Common myeloid progenitor, CD34-positive (primary cell): ENCODE results near the gene YPEL3.

ENCODE experiments used
- CTCF ChIA-PET: fragments of 350-600 bp; sonication (Branson Sonifier 250); formaldehyde crosslinking; loops from one replicate; lab custom pipeline; 2021; ENCODE audit warnings: antibody characterized with exemption; lab: Charles Lee
- POLR2A ChIA-PET: fragments of 350-600 bp; sonication (Branson Sonifier 250); formaldehyde crosslinking; loops from one replicate; lab custom pipeline; 2021; ENCODE audit warnings: antibody characterized with exemption; lab: Charles Lee
- DNase-seq, 3 donors: peaks; one replicate each; pipeline versions ENCODE4 v3.0.0 to v3.0.0-alpha.2; 2013
- H3K27ac ChIP-seq, 2 experiments: 1 replicate in 1 of 2; 2 replicates in 1 of 2; pipeline ENCODE4 v1.7.0; 2013; ENCODE audit warnings: inconsistent platforms in 2 of 2, low read length in 2 of 2, mild to moderate bottlenecking in 2 of 2, low read depth in 1 of 2, moderate library complexity in 1 of 2; ENCODE audit not compliant: severe bottlenecking in 2 of 2, insufficient read depth in 1 of 2, poor library complexity in 1 of 2
- H3K27me3 ChIP-seq, 5 experiments: replicated peaks in 2 of 5; 1 replicate in 3 of 5; 2 replicates in 2 of 5; pipeline versions ENCODE4 v1.6.1 to v1.7.0; 2013; ENCODE audit warnings: low read length in 4 of 5, mild to moderate bottlenecking in 2 of 5, moderate library complexity in 2 of 5, inconsistent platforms in 1 of 5; ENCODE audit not compliant: insufficient read depth in 5 of 5, control insufficient read depth in 4 of 5
- H3K36me3 ChIP-seq, 4 experiments: 1 replicate in 2 of 4; 2 replicates in 2 of 4; pipeline versions ENCODE4 v1.6.1 to v1.7.0; 2013; ENCODE audit warnings: low read length in 3 of 4, control low read depth in 1 of 4, mild to moderate bottlenecking in 1 of 4; ENCODE audit not compliant: control insufficient read depth in 4 of 4, insufficient read depth in 4 of 4
- H3K4me1 ChIP-seq, 4 experiments: 1 replicate in 3 of 4; 2 replicates in 1 of 4; pipeline versions ENCODE4 v1.6.1 to v1.7.1; 2013; ENCODE audit warnings: low read length in 3 of 4, mild to moderate bottlenecking in 3 of 4, control low read depth in 1 of 4, inconsistent platforms in 1 of 4, moderate library complexity in 1 of 4; ENCODE audit not compliant: control insufficient read depth in 4 of 4, insufficient read depth in 4 of 4; ENCODE audit errors: control extremely low read depth in 1 of 4
- H3K4me3 ChIP-seq, 7 experiments: 1 replicate in 4 of 7; 2 replicates in 3 of 7; pipeline versions ENCODE4 v1.5.1 to v1.7.0; 2013; ENCODE audit warnings: mild to moderate bottlenecking in 7 of 7, low read length in 6 of 7, moderate library complexity in 6 of 7, inconsistent platforms in 2 of 7, low read depth in 2 of 7, control low read depth in 1 of 7; ENCODE audit not compliant: insufficient read depth in 4 of 7, control insufficient read depth in 1 of 7; ENCODE audit errors: extremely low read depth in 1 of 7
- H3K9me3 ChIP-seq, 5 experiments: 1 replicate in 4 of 5; 2 replicates in 1 of 5; pipeline versions ENCODE4 v1.6.1 to v1.7.1; 2013; ENCODE audit warnings: low read length in 4 of 5, mild to moderate bottlenecking in 2 of 5, inconsistent platforms in 1 of 5, low read depth in 1 of 5, moderate library complexity in 1 of 5; ENCODE audit not compliant: control insufficient read depth in 4 of 5, insufficient read depth in 2 of 5; ENCODE audit errors: control extremely low read depth in 1 of 5
- WGBS: methylation state at CpG from one replicate; pipeline ENCODE4 v1.1.5; 2013; ENCODE audit not compliant: insufficient coverage; 5-methylcytosine and 5-hydroxymethylcytosine counted together

Gene YPEL3

DNA sequence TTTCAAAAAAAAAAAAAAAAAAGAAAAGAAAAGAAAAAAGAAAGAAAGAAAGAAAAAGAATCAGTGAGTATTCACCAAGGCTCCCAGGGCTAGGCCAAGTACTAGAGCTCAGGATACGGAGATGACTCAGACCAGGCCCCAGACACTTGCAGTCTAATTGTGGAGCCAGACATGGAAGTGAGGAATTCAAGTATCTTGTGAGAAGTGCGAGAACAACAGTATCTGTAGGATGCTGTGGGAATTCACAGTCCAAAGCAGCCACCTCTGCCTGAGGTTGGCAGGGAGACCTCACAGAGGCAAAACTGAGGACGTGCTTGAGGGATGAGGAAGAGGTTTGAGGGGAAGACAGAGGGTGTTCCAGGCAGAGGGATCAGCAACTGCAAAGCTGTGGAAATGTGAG is 44.5 kb downstream of the YPEL3 start:
- DNase-seq, result no peak
- no peak overlapping the region for H3K4me3 ChIP-seq
- no peak overlapping the region for H3K27ac ChIP-seq
- no peaks in the 10 kb centered on the region for H3K9me3 ChIP-seq
- WGBS, result 100% methylated on average over 3 of the region's 3 CpGs
- ChIA-PET CTCF (interaction anchor here (0.9 to 3.2 kb wide), 3 partner anchors 14 to 41 kb away, joined by 3 to 14 read pairs (median 5); partner anchors contain the start of genes ALDOA and TBX6), POLR2A (no interaction called here)
- peaks cover 0 to 22% (median 12%) of the 10 kb centered on the region in 4 experiments for H3K4me1 ChIP-seq
- no peaks in the 10 kb centered on the region for H3K27me3 ChIP-seq
- H3K36me3 ChIP-seq, result no peaks in the 10 kb centered on the region

DNA sequence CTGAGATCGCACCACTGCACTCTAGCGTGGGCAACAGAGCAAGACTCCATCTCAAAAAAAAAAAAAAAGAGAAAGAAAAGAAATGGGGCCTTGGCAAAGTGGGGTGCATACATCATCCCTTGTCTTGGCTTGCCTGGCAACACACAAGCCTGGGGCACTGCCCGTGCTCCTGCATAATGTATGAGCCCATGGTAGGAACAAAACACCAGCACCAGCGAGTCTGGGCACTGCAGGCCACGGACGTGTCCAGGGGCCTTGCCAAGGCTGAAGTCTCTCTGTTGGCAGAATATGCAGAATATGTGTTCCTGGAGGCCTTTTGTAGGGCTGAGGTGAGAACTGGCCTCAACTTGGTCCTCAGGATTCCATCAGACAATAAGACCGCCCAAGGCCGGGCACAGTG is 46.1 kb downstream of the YPEL3 start:
- CTCF ChIA-PET, result interaction anchor here (1.0 to 1.8 kb wide), 4 partner anchors 9 to 25 kb away, joined by 3 to 10 read pairs (median 5); partner anchors contain the start of gene TLCD3B
- 98% methylated on average over 7 of the region's 8 CpGs for WGBS
- POLR2A ChIA-PET, result no interaction called here
- Histone ChIP-seq H3K27ac (no peak overlapping the region), H3K36me3 (no peaks in the 10 kb centered on the region), H3K9me3 (no peaks in the 10 kb centered on the region), H3K4me3 (no peak overlapping the region), H3K4me1 (peaks cover 0 to 17% (median 10%) of the 10 kb centered on the region in 4 experiments), H3K27me3 (no peaks in the 10 kb centered on the region)
- DNase-seq, result no peak

DNA sequence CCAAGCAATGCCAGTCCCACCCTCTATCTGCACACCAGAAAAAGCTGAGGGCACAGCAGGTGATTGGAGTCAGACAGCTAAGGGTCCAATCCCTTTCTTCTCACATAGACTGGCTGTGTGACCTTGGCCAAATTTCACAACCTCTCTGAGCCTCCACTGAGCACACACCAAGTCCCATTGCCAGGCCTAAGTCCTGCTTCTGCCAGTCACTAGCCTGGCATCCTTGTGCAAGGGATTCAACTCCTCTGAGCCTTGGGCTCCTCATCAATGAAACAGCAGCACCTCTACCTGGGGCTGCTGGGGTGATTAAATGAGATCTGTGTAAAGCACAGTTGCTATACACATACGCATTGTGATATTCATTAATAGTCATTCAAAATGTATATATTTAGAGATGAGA is 49.4 kb downstream of the YPEL3 start:
- H3K9me3 ChIP-seq, result no peaks in the 10 kb centered on the region
- no peak overlapping the region for H3K4me3 ChIP-seq
- ChIA-PET CTCF (interaction anchor here (1.0 to 8.0 kb wide), 2 partner anchors 9 to 10 kb away, joined by 6 to 76 read pairs; a partner anchor contains a TSS), POLR2A (no interaction called here)
- no peak for DNase-seq
- no peaks in the 10 kb centered on the region for H3K4me1 ChIP-seq
- H3K27ac ChIP-seq, result no peak overlapping the region
- H3K36me3 ChIP-seq, result no peaks in the 10 kb centered on the region
- no peaks in the 10 kb centered on the region for H3K27me3 ChIP-seq
- WGBS, result no CpG with 5 or more reads among the region's 1 CpG

DNA sequence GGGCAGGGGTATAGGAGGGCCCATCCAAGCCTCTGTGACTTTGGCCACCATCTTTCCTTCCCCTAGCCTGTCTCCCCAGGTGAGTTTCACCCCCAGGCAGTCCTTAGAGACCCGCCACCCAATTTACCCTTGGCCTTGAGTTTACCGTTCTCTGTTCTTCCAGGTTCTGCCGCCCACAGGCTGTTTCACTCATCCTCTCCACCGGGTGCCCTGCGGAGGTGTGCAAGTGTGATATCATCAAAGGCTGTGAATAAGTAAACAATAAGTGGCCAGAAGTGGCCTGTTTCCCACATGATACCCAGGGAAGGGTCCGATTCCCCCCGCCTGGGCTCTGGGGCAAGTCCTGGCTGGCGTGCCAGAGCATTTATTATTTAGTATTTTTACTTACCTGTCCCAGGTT is 49.8 kb downstream of the YPEL3 start:
- Histone ChIP-seq H3K27ac (no peak overlapping the region), H3K4me3 (no peak overlapping the region), H3K27me3 (no peaks in the 10 kb centered on the region), H3K4me1 (no peaks in the 10 kb centered on the region), H3K9me3 (no peaks in the 10 kb centered on the region), H3K36me3 (no peaks in the 10 kb centered on the region)
- ChIA-PET POLR2A (no interaction called here), CTCF (interaction anchor here (8.0 kb wide), 1 partner anchor 10 kb away, joined by 76 read pairs; a partner anchor contains a TSS)
- DNase-seq, result no peak
- 96% methylated on average over 4 of the region's 8 CpGs for WGBS
